ENCODE data around the gene TBC1D5.

- TF ChIP-seq CTCF (IDR thresholded peaks at IDR 0.05; ENCODE audit: low read depth, low read length) (no peak), POLR2A (IDR thresholded peaks at IDR 0.05; ENCODE audit: extremely low read depth, insufficient read length) (no peak), MAX (IDR thresholded peaks at IDR 0.05; ENCODE audit: low read depth, low read length) (no peak), MYC (IDR thresholded peaks at IDR 0.05; ENCODE audit: low read depth, low read length) (no peak)
These were observed 605.1 kb downstream of the TBC1D5 start for GRCh38 chr3:17137321-17137826.

Measured in NB4 (cell line).